ENCODE results near the gene STC2. TPM values are rescaled to one million over a fixed set of nuclear protein-coding genes. Genes with fewer than 3 reads are reported as not detected.

The STC2 gene
- total and polyA plus RNA-seq, 2 of the 4 experiments (the other 2 are of a cell fraction), result 87.5 to 270 TPM

DNA sequence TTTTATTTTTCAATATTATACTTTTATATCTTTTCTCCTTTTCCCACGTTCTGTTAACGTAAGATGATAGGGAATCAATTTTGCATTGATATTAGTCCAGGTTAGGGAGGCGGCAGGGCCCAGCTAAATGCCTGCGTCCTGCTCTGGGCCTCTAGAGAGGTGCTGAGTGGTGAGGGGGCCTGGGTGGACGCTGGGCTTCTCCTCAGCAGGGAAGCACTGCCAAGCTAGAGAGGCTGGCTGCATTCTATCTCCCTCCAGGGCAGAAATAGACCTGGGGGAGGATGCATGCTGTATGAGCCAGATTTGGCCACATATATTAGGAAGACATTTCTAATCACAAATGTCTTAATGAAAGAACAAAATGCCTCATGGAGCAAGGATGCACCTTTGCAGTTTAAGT, 49.6 kb downstream of the STC2 start:
- no peaks in the 10 kb centered on the region for H3K36me3 ChIP-seq (ENCODE audit: control insufficient read depth, insufficient read depth, low read length)
- no peaks in the 10 kb centered on the region for H3K9me1 ChIP-seq (ENCODE audit: insufficient read depth, low read length)
- no peaks in the 10 kb centered on the region for H4K20me1 ChIP-seq (ENCODE audit: insufficient read depth, low read length)
- dilution Hi-C loops (cut with HindIII; ENCODE audit: low sequenced_read_pairs, unreplicated experiment) (no loop called here), intact Hi-C loops (cut with micrococcal nuclease) (no loop called here), in situ Hi-C loops (cut with MboI; ENCODE audit: low sequenced_read_pairs) (loop anchor here (25.0 kb wide), 1 partner anchor 1034 kb away; no protein-coding TSS in a partner anchor)
- ChIA-PET CTCF (interaction anchor here (0.6 kb wide), 1 partner anchor 571 kb away, joined by 3 read pairs; no protein-coding TSS in a partner anchor), POLR2A (ENCODE audit: unreplicated experiment) (no interaction called here)
- H3K27ac ChIP-seq (ENCODE audit: insufficient read depth, low read length), result no peak overlapping the region
- H3K4me3 ChIP-seq (ENCODE audit: insufficient read depth, low read depth, low read length), result no peak overlapping the region
- no peak overlapping the region for H4K8ac ChIP-seq (ENCODE audit: low read depth in 2 of 2, low read length in 2 of 2)
- no peak overlapping the region for H4K5ac ChIP-seq (ENCODE audit: low read depth, low read length)
- peaks cover 47% of the 10 kb centered on the region for H3K27me3 ChIP-seq (ENCODE audit: control insufficient read depth, insufficient read depth, low read length)
- H3K4ac ChIP-seq (ENCODE audit: low read depth, low read length), result no peak overlapping the region
- no peak overlapping the region for H3K18ac ChIP-seq (ENCODE audit: low read depth, low read length)
- H4K91ac ChIP-seq (ENCODE audit: insufficient read depth, low read depth, low read length), result no peak overlapping the region
- no peaks in the 10 kb centered on the region for H3K4me1 ChIP-seq (ENCODE audit: control insufficient read depth, insufficient read depth, low read length)
- DNase-seq (no peak), ATAC-seq (ENCODE audit: low read depth) (no peak)
- no peaks in the 10 kb centered on the region for H3K79me1 ChIP-seq (ENCODE audit: low read depth in 1 of 2, low read length in 2 of 2)
- H2BK15ac ChIP-seq (ENCODE audit: low read depth, low read length), result no peak overlapping the region
- H2BK5ac ChIP-seq (ENCODE audit: low read depth, low read length, poor library complexity, severe bottlenecking), result no peak overlapping the region
- H3K56ac ChIP-seq (ENCODE audit: extremely low read depth, insufficient read depth, low read length), result no peak overlapping the region
- H2AK5ac ChIP-seq (ENCODE audit: low read depth, low read length), result no peak overlapping the region
- H2BK120ac ChIP-seq (ENCODE audit: low read depth, low read length), result no peak overlapping the region
- H3K23ac ChIP-seq (ENCODE audit: low read depth, low read length), result no peak overlapping the region
- H2AFZ ChIP-seq (replicated peaks; ENCODE audit: low read length, poor library complexity), result no peak overlapping the region
- no peak overlapping the region for H3K14ac ChIP-seq (replicated peaks; ENCODE audit: low read depth, low read length)
- no TSS peak for BruUV-seq (replicated peaks)
- no peak overlapping the region for H3K9ac ChIP-seq (ENCODE audit: low read depth, low read length)
- no CpG with 5 or more reads among the region's 5 CpGs for WGBS, 2 experiments (ENCODE audit: extremely low coverage in 2 of 2, insufficient read length in 1 of 2)
- H2AK9ac ChIP-seq (replicated peaks; ENCODE audit: low read depth, low read length, poor library complexity), result no peak overlapping the region
- H3K9me3 ChIP-seq (ENCODE audit: control insufficient read depth, insufficient read depth, low read length), result peaks cover 6% of the 10 kb centered on the region
- TF ChIP-seq MXI1 (IDR thresholded peaks at IDR 0.05; ENCODE audit: borderline replicate concordance, low read depth, low read length), result no peak
- no peak for TF ChIP-seq CHD1 (IDR thresholded peaks at IDR 0.05; ENCODE audit: low read depth, low read length)
- no peak for TF ChIP-seq NFE2L2 (IDR thresholded peaks at IDR 0.05; ENCODE audit: low read depth, low read length)
- TF ChIP-seq SMC3 (IDR thresholded peaks at IDR 0.05; ENCODE audit: low read depth, low read length), result no peak
- no peak for TF ChIP-seq RFX5 (IDR thresholded peaks at IDR 0.05; ENCODE audit: low read depth, low read length)
- TF ChIP-seq, protein P1, sequence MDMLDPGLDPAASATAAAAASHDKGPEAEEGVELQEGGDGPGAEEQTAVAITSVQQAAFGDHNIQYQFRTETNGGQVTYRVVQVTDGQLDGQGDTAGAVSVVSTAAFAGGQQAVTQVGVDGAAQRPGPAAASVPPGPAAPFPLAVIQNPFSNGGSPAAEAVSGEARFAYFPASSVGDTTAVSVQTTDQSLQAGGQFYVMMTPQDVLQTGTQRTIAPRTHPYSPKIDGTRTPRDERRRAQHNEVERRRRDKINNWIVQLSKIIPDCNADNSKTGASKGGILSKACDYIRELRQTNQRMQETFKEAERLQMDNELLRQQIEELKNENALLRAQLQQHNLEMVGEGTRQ (IDR thresholded peaks at IDR 0.05; ENCODE audit: low read depth, low read length), result no peak
- no peak for TF ChIP-seq POLR2A (IDR thresholded peaks at IDR 0.05; ENCODE audit: low read depth, low read length)
- no peak for TF ChIP-seq FOS (IDR thresholded peaks at IDR 0.05; ENCODE audit: low read depth, low read length)
- TF ChIP-seq, protein P2, sequence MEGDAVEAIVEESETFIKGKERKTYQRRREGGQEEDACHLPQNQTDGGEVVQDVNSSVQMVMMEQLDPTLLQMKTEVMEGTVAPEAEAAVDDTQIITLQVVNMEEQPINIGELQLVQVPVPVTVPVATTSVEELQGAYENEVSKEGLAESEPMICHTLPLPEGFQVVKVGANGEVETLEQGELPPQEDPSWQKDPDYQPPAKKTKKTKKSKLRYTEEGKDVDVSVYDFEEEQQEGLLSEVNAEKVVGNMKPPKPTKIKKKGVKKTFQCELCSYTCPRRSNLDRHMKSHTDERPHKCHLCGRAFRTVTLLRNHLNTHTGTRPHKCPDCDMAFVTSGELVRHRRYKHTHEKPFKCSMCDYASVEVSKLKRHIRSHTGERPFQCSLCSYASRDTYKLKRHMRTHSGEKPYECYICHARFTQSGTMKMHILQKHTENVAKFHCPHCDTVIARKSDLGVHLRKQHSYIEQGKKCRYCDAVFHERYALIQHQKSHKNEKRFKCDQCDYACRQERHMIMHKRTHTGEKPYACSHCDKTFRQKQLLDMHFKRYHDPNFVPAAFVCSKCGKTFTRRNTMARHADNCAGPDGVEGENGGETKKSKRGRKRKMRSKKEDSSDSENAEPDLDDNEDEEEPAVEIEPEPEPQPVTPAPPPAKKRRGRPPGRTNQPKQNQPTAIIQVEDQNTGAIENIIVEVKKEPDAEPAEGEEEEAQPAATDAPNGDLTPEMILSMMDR (conservative IDR thresholded peaks at IDR 0.05; ENCODE audit: low read depth, low read length), result no peak
- no peak for TF ChIP-seq RAD21 (IDR thresholded peaks at IDR 0.05; ENCODE audit: low read length)
- no peak for TF ChIP-seq CEBPB (IDR thresholded peaks at IDR 0.05; ENCODE audit: low read depth, low read length)
- TF ChIP-seq RCOR1 (IDR thresholded peaks at IDR 0.05; ENCODE audit: insufficient replicate concordance, low read length), result no peak
- no peak overlapping the region for H3K4me2 ChIP-seq (ENCODE audit: low read depth, low read length)
- no peak overlapping the region for H2BK20ac ChIP-seq (ENCODE audit: low read depth, low read length)

Measured in IMR-90 (cell line).